Gastroesophageal sphincter (tissue), 3 donors: ENCODE results near the gene WNT10A.

Source experiments
- POLR2A ChIP-seq, 2 donors: fragments of 450-650 bp; IDR thresholded peaks; one replicate each; pipeline ENCODE4 v1.6.1; 2017; ENCODE audit warnings: antibody characterized with exemption in 2 of 2, mild to moderate bottlenecking in 2 of 2, moderate library complexity in 1 of 2
- TF ChIP-seq, protein P1 (sequence below), 4 experiments: fragments of 200-600 bp in 2 of 4; fragments of 450-650 bp in 2 of 4; sonication (generic) in 1 of 4; IDR thresholded peaks; one replicate each; pipeline ENCODE4 v1.5.1; 2017 to 2019; ENCODE audit warnings: antibody characterized with exemption in 4 of 4, mild to moderate bottlenecking in 2 of 4, moderate library complexity in 2 of 4

DNA sequence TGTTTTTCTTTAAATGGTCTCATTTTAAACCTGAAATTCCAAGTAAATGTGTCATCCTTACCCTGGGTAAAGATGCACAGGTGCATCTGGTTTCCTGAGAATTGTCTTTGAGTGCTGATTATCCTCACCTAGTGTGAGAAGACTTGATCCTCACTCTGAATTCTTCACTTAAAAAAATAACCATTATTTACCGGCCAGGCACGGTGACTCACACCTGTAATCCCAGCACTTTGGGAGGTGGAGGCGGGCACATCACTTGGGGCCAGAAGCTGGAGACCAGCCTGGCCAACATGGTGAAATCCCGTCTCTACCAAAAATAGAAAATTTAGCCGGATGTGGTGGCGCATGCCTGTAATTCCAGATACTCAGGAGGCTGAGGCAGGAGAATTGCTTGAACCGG, 30.9 kb upstream of the WNT10A start:
- TF ChIP-seq POLR2A (IDR thresholded peaks at IDR 0.05): no peak
- TF ChIP-seq, protein P1, sequence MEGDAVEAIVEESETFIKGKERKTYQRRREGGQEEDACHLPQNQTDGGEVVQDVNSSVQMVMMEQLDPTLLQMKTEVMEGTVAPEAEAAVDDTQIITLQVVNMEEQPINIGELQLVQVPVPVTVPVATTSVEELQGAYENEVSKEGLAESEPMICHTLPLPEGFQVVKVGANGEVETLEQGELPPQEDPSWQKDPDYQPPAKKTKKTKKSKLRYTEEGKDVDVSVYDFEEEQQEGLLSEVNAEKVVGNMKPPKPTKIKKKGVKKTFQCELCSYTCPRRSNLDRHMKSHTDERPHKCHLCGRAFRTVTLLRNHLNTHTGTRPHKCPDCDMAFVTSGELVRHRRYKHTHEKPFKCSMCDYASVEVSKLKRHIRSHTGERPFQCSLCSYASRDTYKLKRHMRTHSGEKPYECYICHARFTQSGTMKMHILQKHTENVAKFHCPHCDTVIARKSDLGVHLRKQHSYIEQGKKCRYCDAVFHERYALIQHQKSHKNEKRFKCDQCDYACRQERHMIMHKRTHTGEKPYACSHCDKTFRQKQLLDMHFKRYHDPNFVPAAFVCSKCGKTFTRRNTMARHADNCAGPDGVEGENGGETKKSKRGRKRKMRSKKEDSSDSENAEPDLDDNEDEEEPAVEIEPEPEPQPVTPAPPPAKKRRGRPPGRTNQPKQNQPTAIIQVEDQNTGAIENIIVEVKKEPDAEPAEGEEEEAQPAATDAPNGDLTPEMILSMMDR (IDR thresholded peaks at IDR 0.05): no peak
